ENCODE measurements around the gene GPATCH1.

DNA sequence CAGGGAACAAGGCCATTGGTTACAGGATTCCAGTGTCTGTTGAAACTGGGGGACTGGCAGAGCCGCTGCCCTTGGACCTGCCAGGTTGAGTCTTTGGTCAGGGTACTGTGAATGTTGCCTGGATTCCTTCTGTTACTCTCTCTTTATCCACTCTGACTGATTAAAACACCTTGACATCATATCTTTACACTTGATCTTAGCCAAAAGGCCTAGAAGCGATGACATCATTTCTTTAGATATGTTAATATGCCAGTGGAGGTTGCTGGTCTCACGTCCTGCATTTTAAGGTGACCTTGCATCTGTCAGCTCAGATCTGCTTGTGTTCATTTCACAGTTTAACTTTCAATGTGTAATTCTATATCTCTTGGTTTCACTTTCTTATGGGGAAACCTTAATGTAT, 9.2 kb downstream of the GPATCH1 start:
- TF ChIP-seq REST (IDR thresholded peaks at IDR 0.05; ENCODE audit: insufficient read depth in 1 of 2, low read depth in 2 of 2, low read length in 2 of 2) (no peak), TAF1 (IDR thresholded peaks at IDR 0.05; ENCODE audit: borderline replicate concordance, insufficient read depth, low read length) (no peak), SIN3A (IDR thresholded peaks at IDR 0.05; ENCODE audit: borderline replicate concordance, insufficient read depth, low read length) (no peak), POLR2AphosphoS5 (IDR thresholded peaks at IDR 0.05; ENCODE audit: low read depth, low read length) (no peak), FOXP2 (optimal IDR thresholded peaks at IDR 0.05; ENCODE audit: borderline replicate concordance, extremely low read depth, extremely low read length, insufficient read depth) (no peak)
